HEK293 (cell line): Measurements from ENCODE around the gene EME1.

Source experiments
- CTCF ChIA-PET: fragments of 350-600 bp; formaldehyde crosslinking; extraction: SDS; loops from one replicate; lab custom pipeline; 2021; ENCODE audit warnings: antibody characterized with exemption; lab: Yijun Ruan, JAX
- POLR2A ChIA-PET: fragments of 300-600 bp; formaldehyde crosslinking; extraction: SDS; loops from one replicate; lab custom pipeline; 2020; ENCODE audit warnings: antibody characterized with exemption, inconsistent platforms; lab: Yijun Ruan, JAX
- H3K27ac ChIP-seq: fragments of 200-500 bp; sonication (Bioruptor generic); 2 replicates; pipeline ENCODE4 v1.5.1; 2014; ENCODE audit warnings: low read depth, low read length, control low read depth, inconsistent platforms; ENCODE audit errors: extremely low read depth
- H3K36me3 ChIP-seq, 2 experiments: fragments of 200-500 bp in 1 of 2; sonication (Bioruptor generic) in 1 of 2; 1 replicate in 1 of 2; 2 replicates in 1 of 2; pipeline ENCODE4 v1.5.1; 2014 to 2017; ENCODE audit warnings: inconsistent platforms in 2 of 2, low read length in 2 of 2; ENCODE audit not compliant: control insufficient read depth in 2 of 2, insufficient read depth in 1 of 2
- H3K4me1 ChIP-seq: fragments of 200-500 bp; sonication (Bioruptor generic); 2 replicates; pipeline ENCODE4 v1.5.1; 2014; ENCODE audit warnings: mild to moderate bottlenecking, low read length, inconsistent platforms; ENCODE audit not compliant: control insufficient read depth, insufficient read depth
- H3K4me3 ChIP-seq: 2 replicates; pipeline ENCODE4 v1.5.1; 2011; ENCODE audit warnings: low read depth, mild to moderate bottlenecking, control low read depth, low read length, moderate library complexity
- H3K9me3 ChIP-seq: fragments of 200-500 bp; sonication (Bioruptor generic); 2 replicates; pipeline ENCODE4 v1.5.1; 2014; ENCODE audit warnings: low read depth, low read length, inconsistent platforms; ENCODE audit not compliant: control insufficient read depth, insufficient read depth
- FEZF1 ChIP-seq: fragments of 450-650 bp; formaldehyde crosslinking; IDR thresholded peaks from 2 replicates; pipeline ENCODE4 v1.5.1; 2016; ENCODE audit warnings: missing biosample characterization, missing genetic modification characterization
- HOXD13 ChIP-seq: sonication (generic); formaldehyde crosslinking; IDR thresholded peaks from 2 replicates; pipeline ENCODE4 v1.8.0; 2022; ENCODE audit warnings: missing genetic modification reagents, borderline replicate concordance
- KLF7 ChIP-seq: fragments of 450-650 bp; formaldehyde crosslinking; IDR thresholded peaks from 2 replicates; pipeline ENCODE4 v1.5.1; 2016; ENCODE audit warnings: missing biosample characterization, missing genetic modification characterization, borderline replicate concordance
- PRDM4 ChIP-seq: fragments of 450-650 bp; formaldehyde crosslinking; IDR thresholded peaks from 2 replicates; pipeline ENCODE4 v1.5.1; 2017; ENCODE audit warnings: missing biosample characterization, missing genetic modification characterization
- ZBTB1 ChIP-seq: fragments of 450-650 bp; formaldehyde crosslinking; IDR thresholded peaks from 2 replicates; pipeline ENCODE4 v1.5.1; 2016; ENCODE audit warnings: missing biosample characterization, missing genetic modification characterization
- ZBTB21 ChIP-seq: fragments of 450-650 bp; formaldehyde crosslinking; IDR thresholded peaks from 2 replicates; pipeline ENCODE4 v1.5.1; 2017; ENCODE audit warnings: missing biosample characterization, missing genetic modification characterization
- ZNF169 ChIP-seq: fragments of 450-650 bp; formaldehyde crosslinking; IDR thresholded peaks from 2 replicates; pipeline ENCODE4 v1.5.1; 2016; ENCODE audit warnings: missing biosample characterization, missing genetic modification characterization
- ZNF341 ChIP-seq: fragments of 450-650 bp; formaldehyde crosslinking; IDR thresholded peaks from 2 replicates; pipeline ENCODE4; 2016; ENCODE audit warnings: low read depth, missing biosample characterization, missing genetic modification characterization
- ZNF350 ChIP-seq: fragments of 450-650 bp; formaldehyde crosslinking; IDR thresholded peaks from 2 replicates; pipeline ENCODE4 v1.5.0; 2017; ENCODE audit warnings: missing biosample characterization, mild to moderate bottlenecking, missing genetic modification characterization
- ZNF423 ChIP-seq: fragments of 450-650 bp; formaldehyde crosslinking; IDR thresholded peaks from 2 replicates; pipeline ENCODE4 v1.5.1; 2016; ENCODE audit warnings: missing biosample characterization, missing genetic modification characterization
- ZNF473 ChIP-seq: fragments of 450-650 bp; formaldehyde crosslinking; IDR thresholded peaks from 2 replicates; pipeline ENCODE4 v1.5.1; 2017; ENCODE audit warnings: missing biosample characterization, missing genetic modification characterization
- ZNF514 ChIP-seq: fragments of 450-650 bp; formaldehyde crosslinking; IDR thresholded peaks from 2 replicates; pipeline ENCODE4 v1.5.1; 2016; ENCODE audit warnings: missing biosample characterization, missing genetic modification characterization
- ZNF658 ChIP-seq: fragments of 450-650 bp; formaldehyde crosslinking; IDR thresholded peaks from 2 replicates; pipeline ENCODE4; 2016; ENCODE audit warnings: missing biosample characterization, missing genetic modification characterization
- ZNF660 ChIP-seq: fragments of 450-650 bp; IDR thresholded peaks from 2 replicates; pipeline ENCODE4 v1.5.1; 2018; ENCODE audit warnings: missing biosample characterization, mild to moderate bottlenecking, missing genetic modification characterization
- ZNF677 ChIP-seq: fragments of 450-650 bp; IDR thresholded peaks from 2 replicates; pipeline ENCODE4 v1.5.0; 2018; ENCODE audit warnings: missing biosample characterization, mild to moderate bottlenecking, missing genetic modification characterization, moderate library complexity
- ZNF777 ChIP-seq: fragments of 450-650 bp; formaldehyde crosslinking; IDR thresholded peaks from 2 replicates; pipeline ENCODE4 v1.5.1; 2017; ENCODE audit warnings: missing biosample characterization, missing genetic modification characterization, borderline replicate concordance
- ZNF785 ChIP-seq: fragments of 450-650 bp; formaldehyde crosslinking; IDR thresholded peaks from 2 replicates; pipeline ENCODE4 v1.5.1; 2016; ENCODE audit warnings: missing biosample characterization, missing genetic modification characterization
- ZNF830 ChIP-seq: fragments of 450-650 bp; IDR thresholded peaks from 2 replicates; pipeline ENCODE4 v1.5.0; 2018; ENCODE audit warnings: missing biosample characterization, missing genetic modification characterization, low read depth, mild to moderate bottlenecking, moderate library complexity
- ZXDB ChIP-seq: fragments of 450-650 bp; formaldehyde crosslinking; IDR thresholded peaks from 2 replicates; pipeline ENCODE4 v1.5.1; 2016; ENCODE audit warnings: missing biosample characterization, missing genetic modification characterization
- TF ChIP-seq, protein P1 (sequence below): fragments of 450-650 bp; formaldehyde crosslinking; IDR thresholded peaks from 2 replicates; pipeline ENCODE4 v1.5.1; 2016; ENCODE audit warnings: missing biosample characterization, missing genetic modification characterization
- TF ChIP-seq, protein P2 (sequence below): fragments of 450-650 bp; formaldehyde crosslinking; IDR thresholded peaks from 2 replicates; pipeline ENCODE4 v1.5.1; 2017; ENCODE audit warnings: missing biosample characterization, missing genetic modification characterization
- TF ChIP-seq, protein P3 (sequence below): fragments of 450-650 bp; formaldehyde crosslinking; conservative IDR thresholded peaks from 2 replicates; pipeline ENCODE4 v1.5.1; 2016; ENCODE audit warnings: low read depth, missing biosample characterization, missing genetic modification characterization
- TF ChIP-seq, protein P4 (sequence below): fragments of 450-650 bp; formaldehyde crosslinking; IDR thresholded peaks from 2 replicates; pipeline ENCODE4 v1.5.1; 2016; ENCODE audit warnings: missing biosample characterization, missing genetic modification characterization

The EME1 gene

GRCh38 chr17:50425682-50426471 lies 52.8 kb downstream of the EME1 start, which contains the start of gene ACSF2 (continued):
- TF ChIP-seq FEZF1 (no peak), KLF7 (tag by site-specific recombination) (0 out of 2 replicates have a peak, but pooled peaks have one; percentile 53), ZNF777 (tag by site-specific recombination) (peak; percentile 56; the same call in 1 of the 2 replicates), PRDM4 (tag by site-specific recombination) (no peak)
- TF ChIP-seq, protein P1, sequence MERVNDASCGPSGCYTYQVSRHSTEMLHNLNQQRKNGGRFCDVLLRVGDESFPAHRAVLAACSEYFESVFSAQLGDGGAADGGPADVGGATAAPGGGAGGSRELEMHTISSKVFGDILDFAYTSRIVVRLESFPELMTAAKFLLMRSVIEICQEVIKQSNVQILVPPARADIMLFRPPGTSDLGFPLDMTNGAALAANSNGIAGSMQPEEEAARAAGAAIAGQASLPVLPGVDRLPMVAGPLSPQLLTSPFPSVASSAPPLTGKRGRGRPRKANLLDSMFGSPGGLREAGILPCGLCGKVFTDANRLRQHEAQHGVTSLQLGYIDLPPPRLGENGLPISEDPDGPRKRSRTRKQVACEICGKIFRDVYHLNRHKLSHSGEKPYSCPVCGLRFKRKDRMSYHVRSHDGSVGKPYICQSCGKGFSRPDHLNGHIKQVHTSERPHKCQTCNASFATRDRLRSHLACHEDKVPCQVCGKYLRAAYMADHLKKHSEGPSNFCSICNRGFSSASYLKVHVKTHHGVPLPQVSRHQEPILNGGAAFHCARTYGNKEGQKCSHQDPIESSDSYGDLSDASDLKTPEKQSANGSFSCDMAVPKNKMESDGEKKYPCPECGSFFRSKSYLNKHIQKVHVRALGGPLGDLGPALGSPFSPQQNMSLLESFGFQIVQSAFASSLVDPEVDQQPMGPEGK (tag by site-specific recombination): peak; percentile 79

GRCh38 chr17:50426472-50426782 lies 53.4 kb downstream of the EME1 start:
- Histone ChIP-seq H3K9me3 (no peaks in the 10 kb centered on the region), H3K4me3 (peak overlapping the region; percentile 72)
- TF ChIP-seq ZNF660 (tag by site-specific recombination) (0 out of 2 replicates have a peak, but pooled peaks have one; percentile 0), ZNF658 (tag by site-specific recombination) (no peak), ZNF785 (no peak), ZNF350 (tag by site-specific recombination) (no peak), ZBTB21 (tag by site-specific recombination) (no peak), ZBTB1 (tag by site-specific recombination) (no peak), HOXD13 (no peak), ZXDB (no peak), ZNF341 (tag by site-specific recombination) (no peak), ZNF830 (tag by site-specific recombination) (no peak), ZNF423 (tag by site-specific recombination) (no peak; the same call in 1 of the 2 replicates), ZNF169 (tag by site-specific recombination) (no peak), ZNF514 (tag by site-specific recombination) (no peak), ZNF677 (tag by site-specific recombination) (no peak), ZNF473 (tag by site-specific recombination) (no peak)
- TF ChIP-seq, protein P2, sequence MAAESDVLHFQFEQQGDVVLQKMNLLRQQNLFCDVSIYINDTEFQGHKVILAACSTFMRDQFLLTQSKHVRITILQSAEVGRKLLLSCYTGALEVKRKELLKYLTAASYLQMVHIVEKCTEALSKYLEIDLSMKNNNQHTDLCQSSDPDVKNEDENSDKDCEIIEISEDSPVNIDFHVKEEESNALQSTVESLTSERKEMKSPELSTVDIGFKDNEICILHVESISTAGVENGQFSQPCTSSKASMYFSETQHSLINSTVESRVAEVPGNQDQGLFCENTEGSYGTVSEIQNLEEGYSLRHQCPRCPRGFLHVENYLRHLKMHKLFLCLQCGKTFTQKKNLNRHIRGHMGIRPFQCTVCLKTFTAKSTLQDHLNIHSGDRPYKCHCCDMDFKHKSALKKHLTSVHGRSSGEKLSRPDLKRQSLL (tag by site-specific recombination): no peak
- TF ChIP-seq, protein P3, sequence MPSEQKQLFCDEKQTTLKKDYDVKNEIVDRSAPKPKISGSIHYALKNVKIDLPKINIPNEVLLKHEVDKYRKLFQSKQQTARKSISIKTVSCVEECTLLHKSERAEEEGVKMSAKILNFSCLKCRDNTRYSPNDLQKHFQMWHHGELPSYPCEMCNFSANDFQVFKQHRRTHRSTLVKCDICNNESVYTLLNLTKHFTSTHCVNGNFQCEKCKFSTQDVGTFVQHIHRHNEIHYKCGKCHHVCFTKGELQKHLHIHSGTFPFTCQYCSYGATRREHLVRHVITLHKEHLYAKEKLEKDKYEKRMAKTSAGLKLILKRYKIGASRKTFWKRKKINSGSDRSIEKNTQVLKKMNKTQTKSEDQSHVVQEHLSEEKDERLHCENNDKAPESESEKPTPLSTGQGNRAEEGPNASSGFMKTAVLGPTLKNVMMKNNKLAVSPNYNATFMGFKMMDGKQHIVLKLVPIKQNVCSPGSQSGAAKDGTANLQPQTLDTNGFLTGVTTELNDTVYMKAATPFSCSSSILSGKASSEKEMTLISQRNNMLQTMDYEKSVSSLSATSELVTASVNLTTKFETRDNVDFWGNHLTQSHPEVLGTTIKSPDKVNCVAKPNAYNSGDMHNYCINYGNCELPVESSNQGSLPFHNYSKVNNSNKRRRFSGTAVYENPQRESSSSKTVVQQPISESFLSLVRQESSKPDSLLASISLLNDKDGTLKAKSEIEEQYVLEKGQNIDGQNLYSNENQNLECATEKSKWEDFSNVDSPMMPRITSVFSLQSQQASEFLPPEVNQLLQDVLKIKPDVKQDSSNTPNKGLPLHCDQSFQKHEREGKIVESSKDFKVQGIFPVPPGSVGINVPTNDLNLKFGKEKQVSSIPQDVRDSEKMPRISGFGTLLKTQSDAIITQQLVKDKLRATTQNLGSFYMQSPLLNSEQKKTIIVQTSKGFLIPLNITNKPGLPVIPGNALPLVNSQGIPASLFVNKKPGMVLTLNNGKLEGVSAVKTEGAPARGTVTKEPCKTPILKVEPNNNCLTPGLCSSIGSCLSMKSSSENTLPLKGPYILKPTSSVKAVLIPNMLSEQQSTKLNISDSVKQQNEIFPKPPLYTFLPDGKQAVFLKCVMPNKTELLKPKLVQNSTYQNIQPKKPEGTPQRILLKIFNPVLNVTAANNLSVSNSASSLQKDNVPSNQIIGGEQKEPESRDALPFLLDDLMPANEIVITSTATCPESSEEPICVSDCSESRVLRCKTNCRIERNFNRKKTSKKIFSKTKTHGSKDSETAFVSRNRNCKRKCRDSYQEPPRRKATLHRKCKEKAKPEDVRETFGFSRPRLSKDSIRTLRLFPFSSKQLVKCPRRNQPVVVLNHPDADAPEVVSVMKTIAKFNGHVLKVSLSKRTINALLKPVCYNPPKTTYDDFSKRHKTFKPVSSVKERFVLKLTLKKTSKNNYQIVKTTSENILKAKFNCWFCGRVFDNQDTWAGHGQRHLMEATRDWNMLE (tag by site-specific recombination): no peak
- TF ChIP-seq, protein P4, sequence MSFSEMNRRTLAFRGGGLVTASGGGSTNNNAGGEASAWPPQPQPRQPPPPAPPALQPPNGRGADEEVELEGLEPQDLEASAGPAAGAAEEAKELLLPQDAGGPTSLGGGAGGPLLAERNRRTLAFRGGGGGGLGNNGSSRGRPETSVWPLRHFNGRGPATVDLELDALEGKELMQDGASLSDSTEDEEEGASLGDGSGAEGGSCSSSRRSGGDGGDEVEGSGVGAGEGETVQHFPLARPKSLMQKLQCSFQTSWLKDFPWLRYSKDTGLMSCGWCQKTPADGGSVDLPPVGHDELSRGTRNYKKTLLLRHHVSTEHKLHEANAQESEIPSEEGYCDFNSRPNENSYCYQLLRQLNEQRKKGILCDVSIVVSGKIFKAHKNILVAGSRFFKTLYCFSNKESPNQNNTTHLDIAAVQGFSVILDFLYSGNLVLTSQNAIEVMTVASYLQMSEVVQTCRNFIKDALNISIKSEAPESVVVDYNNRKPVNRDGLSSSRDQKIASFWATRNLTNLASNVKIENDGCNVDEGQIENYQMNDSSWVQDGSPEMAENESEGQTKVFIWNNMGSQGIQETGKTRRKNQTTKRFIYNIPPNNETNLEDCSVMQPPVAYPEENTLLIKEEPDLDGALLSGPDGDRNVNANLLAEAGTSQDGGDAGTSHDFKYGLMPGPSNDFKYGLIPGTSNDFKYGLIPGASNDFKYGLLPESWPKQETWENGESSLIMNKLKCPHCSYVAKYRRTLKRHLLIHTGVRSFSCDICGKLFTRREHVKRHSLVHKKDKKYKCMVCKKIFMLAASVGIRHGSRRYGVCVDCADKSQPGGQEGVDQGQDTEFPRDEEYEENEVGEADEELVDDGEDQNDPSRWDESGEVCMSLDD (tag by site-specific recombination): no peak

More at GRCh38 chr17:50426472-50426782, 53.4 kb downstream of the EME1 start:
- Histone ChIP-seq H3K36me3 (peaks cover 0 to 5% of the 10 kb centered on the region in 2 experiments; a peak in 1 of 3 replicates), H3K4me1 (peaks cover 10% of the 10 kb centered on the region; the same call in 1 of the 2 replicates), H3K27ac (peak overlapping the region; percentile 71)
- CTCF ChIA-PET: interaction anchor here (0.9 to 9.9 kb wide), 5 partner anchors 9 to 53 kb away, joined by 3 to 71 read pairs (median 3); partner anchors contain the start of gene LRRC59
- POLR2A ChIA-PET: interaction anchor here (0.6 to 1.5 kb wide), 11 partner anchors 11 to 265 kb away, joined by 3 to 11 read pairs (median 3); partner anchors contain the start of genes LRRC59 and RSAD1
